Dedifferentiated amniotic fluid mesenchymal stem cell (primary cell): ENCODE measurements around the gene FANCG.

Source experiments
- DNase-seq: peaks from one replicate; pipeline ENCODE4 v3.0.0-alpha.2; 2016; ENCODE audit errors: extremely low spot score

Gene FANCG

GRCh38 chr9:35079426-35080341 lies at the start of gene FANCG:
Gene FANCG (minus strand): TSS chr9:35079942. CDS start chr9:35079524, 418 bp downstream.
- DNase-seq: peak; percentile 88

GRCh38 chr9:35116898-35117551 lies 37.3 kb upstream of the FANCG start:
- peak; percentile 98 for DNase-seq

GRCh38 chr9:35116539-35116897 lies 36.8 kb upstream of the FANCG start:
- no peak for DNase-seq

- DNase-seq: peak; percentile 87
Measured at GRCh38 chr9:35115680-35116538, 36.2 kb upstream of the FANCG start, which contains the start of gene ATOSB. Gene ATOSB (minus strand): TSS chr9:35115862. CDS start chr9:35108274, 7,588 bp downstream.

GRCh38 chr9:35114840-35115628 lies 35.3 kb upstream of the FANCG start:
- DNase-seq: no peak

GRCh38 chr9:35114113-35114839 lies 34.5 kb upstream of the FANCG start:
- peak; percentile 99 for DNase-seq

- peak; percentile 56 for DNase-seq
Measured at GRCh38 chr9:35112257-35113020, 32.7 kb upstream of the FANCG start.

- peak; percentile 98 for DNase-seq
Measured at GRCh38 chr9:35111001-35111933, 31.5 kb upstream of the FANCG start.

GRCh38 chr9:35110327-35110761 lies 30.6 kb upstream of the FANCG start:
- no peak for DNase-seq

GRCh38 chr9:35108946-35109575 lies 29.3 kb upstream of the FANCG start:
- no peak for DNase-seq

GRCh38 chr9:35108461-35108860 lies 28.7 kb upstream of the FANCG start:
- DNase-seq: no peak

GRCh38 chr9:35107297-35108290 lies 27.9 kb upstream of the FANCG start:
- DNase-seq: no peak

- DNase-seq: no peak
Measured at GRCh38 chr9:35106343-35106730, 26.6 kb upstream of the FANCG start.

GRCh38 chr9:35105571-35106342 lies 26.0 kb upstream of the FANCG start:
- no peak for DNase-seq

- no peak for DNase-seq
Measured at GRCh38 chr9:35105126-35105525, 25.4 kb upstream of the FANCG start.

- no peak for DNase-seq
Measured at GRCh38 chr9:35104586-35104985, 24.8 kb upstream of the FANCG start.
